Fibroblast of lung (primary cell): ENCODE results near the gene IHH. TPM values are rescaled to one million over a fixed set of nuclear protein-coding genes. Genes with fewer than 3 reads are reported as not detected.

ENCODE experiments used
- DNase-seq, 2 donors: peaks; one replicate each; pipeline versions ENCODE4 v3.0.0 to v3.0.0-alpha.2; 2010; ENCODE audit warnings: low read depth in 2 of 2
- H2AFZ ChIP-seq: 2 replicates; pipeline ENCODE4 v1.5.1; 2012; ENCODE audit warnings: low read length, control low read depth, inconsistent platforms
- H3K27ac ChIP-seq: 2 replicates; pipeline ENCODE4 v1.5.1; 2011; ENCODE audit warnings: low read length, control low read depth; ENCODE audit not compliant: insufficient read depth
- H3K27me3 ChIP-seq: 2 replicates; pipeline ENCODE4 v1.5.1; 2011; ENCODE audit warnings: mild to moderate bottlenecking, low read length; ENCODE audit not compliant: control insufficient read depth, insufficient read depth
- H3K36me3 ChIP-seq: 2 replicates; pipeline ENCODE4 v1.5.1; 2011; ENCODE audit warnings: low read length; ENCODE audit not compliant: control insufficient read depth, insufficient read depth
- H3K4me1 ChIP-seq: 2 replicates; pipeline ENCODE4 v1.5.1; 2011; ENCODE audit warnings: low read length; ENCODE audit not compliant: control insufficient read depth, insufficient read depth; ENCODE audit errors: extremely low read depth
- H3K4me2 ChIP-seq: 2 replicates; pipeline ENCODE4 v1.5.1; 2011; ENCODE audit warnings: low read length, control low read depth; ENCODE audit not compliant: insufficient read depth; ENCODE audit errors: extremely low read depth
- H3K4me3 ChIP-seq, 4 experiments: fragments of 200-600 bp in 1 of 4; sonication (generic) in 1 of 4; replicated peaks in 1 of 4; 2 replicates each; pipeline ENCODE4 v1.5.1; 2011 to 2016; ENCODE audit warnings: low read length in 4 of 4, low read depth in 3 of 4, mild to moderate bottlenecking in 3 of 4, control low read depth in 2 of 4, inconsistent platforms in 1 of 4, mixed read lengths in 1 of 4; ENCODE audit not compliant: insufficient read depth in 1 of 4; ENCODE audit errors: control extremely low read depth in 1 of 4
- H3K79me2 ChIP-seq: 2 replicates; pipeline ENCODE4 v1.5.1; 2012; ENCODE audit warnings: mild to moderate bottlenecking, low read length, inconsistent platforms; ENCODE audit not compliant: control insufficient read depth, insufficient read depth
- H3K9ac ChIP-seq: 2 replicates; pipeline ENCODE4 v1.5.1; 2011; ENCODE audit warnings: mild to moderate bottlenecking, low read length, control low read depth; ENCODE audit not compliant: insufficient read depth
- H3K9me3 ChIP-seq: 2 replicates; pipeline ENCODE4 v1.5.1; 2012; ENCODE audit warnings: low read depth, low read length; ENCODE audit not compliant: control insufficient read depth, insufficient read depth
- H4K20me1 ChIP-seq: 2 replicates; pipeline ENCODE4 v1.5.1; 2011; ENCODE audit warnings: low read length; ENCODE audit not compliant: control insufficient read depth, insufficient read depth; ENCODE audit errors: extremely low read depth
- CTCF ChIP-seq, 2 donors: IDR thresholded peaks in 1 of 2; conservative IDR thresholded peaks in 1 of 2; 1 replicate in 1 of 2; 2 replicates in 1 of 2; pipeline ENCODE4 v1.5.1; 2011 to 2012; ENCODE audit warnings: low read length in 2 of 2, control low read depth in 1 of 2, inconsistent platforms in 1 of 2, low read depth in 1 of 2, mild to moderate bottlenecking in 1 of 2
- EZH2 ChIP-seq: IDR thresholded peaks from 2 replicates; pipeline ENCODE4 v1.5.1; 2012; ENCODE audit warnings: low read length, control low read depth, mild to moderate bottlenecking; ENCODE audit errors: missing control alignments
- polyA plus RNA-seq, 2 donors: library from polyadenylated mRNA; depleted of rRNA in 1 of 2; stranded (reverse) in 1 of 2; unstranded in 1 of 2; fragments of >200 nt; gene quantifications; 2 replicates each; pipeline ENCODE4 v1.2.1, GENCODE V29; 2011 to 2012; ENCODE audit warnings: missing spikeins in 1 of 2
- total RNA-seq: library from RNA; depleted of rRNA; stranded (reverse); fragments of >200 nt; gene quantifications from 2 replicates; pipeline ENCODE4 v1.2.1, GENCODE V29; 2014

IHH gene
- total and polyA plus RNA-seq, 2 donors (not counting 1 experiment from before 2014, with no cell fraction given), result not detected

GRCh38 chr2:219087361-219087760 lies 26.6 kb upstream of the IHH start:
- Histone ChIP-seq H3K9me3 (no peaks in the 10 kb centered on the region), H4K20me1 (no peaks in the 10 kb centered on the region), H3K4me1 (no peaks in the 10 kb centered on the region), H3K79me2 (no peaks in the 10 kb centered on the region), H3K27me3 (no peaks in the 10 kb centered on the region), H3K9ac (no peak overlapping the region), H3K4me2 (no peak overlapping the region), H3K4me3 (no peak overlapping the region), H2AFZ (no peak overlapping the region), H3K27ac (no peak overlapping the region), H3K36me3 (no peaks in the 10 kb centered on the region)
- TF ChIP-seq CTCF (conservative IDR thresholded peaks at IDR 0.05 in 1 of 2, IDR thresholded peaks at IDR 0.05 in 1 of 2; ENCODE audit: low read depth in 1 of 2, low read length in 2 of 2) (no peak), EZH2 (no peak)
- DNase-seq, result no peak

- Histone ChIP-seq H3K4me3 (no peak overlapping the region), H3K9ac (no peak overlapping the region), H3K36me3 (no peaks in the 10 kb centered on the region), H3K4me1 (no peaks in the 10 kb centered on the region), H3K4me2 (no peak overlapping the region), H3K27ac (no peak overlapping the region), H3K27me3 (no peaks in the 10 kb centered on the region), H4K20me1 (no peaks in the 10 kb centered on the region), H3K79me2 (no peaks in the 10 kb centered on the region), H3K9me3 (no peaks in the 10 kb centered on the region), H2AFZ (no peak overlapping the region)
- TF ChIP-seq CTCF (conservative IDR thresholded peaks at IDR 0.05 in 1 of 2, IDR thresholded peaks at IDR 0.05 in 1 of 2; ENCODE audit: low read depth in 1 of 2, low read length in 2 of 2) (no peak), EZH2 (no peak)
- no peak for DNase-seq
Observed at GRCh38 chr2:219086196-219086595, 25.5 kb upstream of the IHH start.

GRCh38 chr2:219084791-219085190 lies 24.1 kb upstream of the IHH start:
- Histone ChIP-seq H3K27ac (no peak overlapping the region), H3K4me1 (no peaks in the 10 kb centered on the region), H3K9ac (no peak overlapping the region), H3K27me3 (no peaks in the 10 kb centered on the region), H3K4me3 (no peak overlapping the region), H2AFZ (no peak overlapping the region), H4K20me1 (no peaks in the 10 kb centered on the region), H3K79me2 (no peaks in the 10 kb centered on the region), H3K4me2 (no peak overlapping the region), H3K9me3 (no peaks in the 10 kb centered on the region), H3K36me3 (no peaks in the 10 kb centered on the region)
- TF ChIP-seq CTCF (conservative IDR thresholded peaks at IDR 0.05 in 1 of 2, IDR thresholded peaks at IDR 0.05 in 1 of 2; ENCODE audit: low read depth in 1 of 2, low read length in 2 of 2) (no peak), EZH2 (no peak)
- DNase-seq, result no peak
